Lung (tissue), 12 donors: ENCODE results near the gene RAB43. TPM values are rescaled to one million over a fixed set of nuclear protein-coding genes. Genes with fewer than 3 reads are reported as not detected.

ENCODE experiments used
- ATAC-seq: fragments of 200-7000 bp; cut with Tn5 transposase; one replicate; pipeline ENCODE4 v1.9.1; 2020; ENCODE audit warnings: moderate number of reproducible peaks; ENCODE audit not compliant: insufficient read depth, low FRiP score
- DNase-seq, 3 donors: peaks; one replicate each; pipeline ENCODE4 v3.0.0-alpha.2; 2013 to 2017
- H3K27ac ChIP-seq, 2 donors: one replicate each; pipeline ENCODE4 v1.5.1; 2013; ENCODE audit warnings: mild to moderate bottlenecking in 2 of 2, moderate library complexity in 2 of 2, control low read depth in 1 of 2, inconsistent platforms in 1 of 2, low read depth in 1 of 2, low read length in 1 of 2
- H3K27me3 ChIP-seq, 3 donors: one replicate each; pipeline ENCODE4 v1.5.1; 2013; ENCODE audit warnings: low read length in 2 of 3; ENCODE audit not compliant: control insufficient read depth in 3 of 3, insufficient read depth in 3 of 3
- H3K36me3 ChIP-seq, 4 donors: one replicate each; pipeline ENCODE4 v1.5.1; 2013; ENCODE audit warnings: low read length in 4 of 4, mild to moderate bottlenecking in 1 of 4, moderate library complexity in 1 of 4; ENCODE audit not compliant: control insufficient read depth in 4 of 4, insufficient read depth in 4 of 4
- H3K4me1 ChIP-seq, 5 donors: one replicate each; pipeline ENCODE4 v1.5.1; 2013; ENCODE audit warnings: low read length in 5 of 5, mild to moderate bottlenecking in 2 of 5, moderate library complexity in 1 of 5; ENCODE audit not compliant: control insufficient read depth in 5 of 5, insufficient read depth in 5 of 5
- H3K4me3 ChIP-seq: one replicate; pipeline ENCODE4 v1.5.1; 2013; ENCODE audit warnings: mild to moderate bottlenecking, control low read depth, moderate library complexity
- H3K9ac ChIP-seq, 2 donors: one replicate each; pipeline ENCODE4 v1.5.1; 2013; ENCODE audit warnings: low read length in 2 of 2, control low read depth in 1 of 2; ENCODE audit not compliant: insufficient read depth in 1 of 2
- H3K9me3 ChIP-seq, 4 donors: one replicate each; pipeline ENCODE4 v1.5.1; 2013; ENCODE audit warnings: low read length in 3 of 4, mild to moderate bottlenecking in 1 of 4, moderate library complexity in 1 of 4; ENCODE audit not compliant: control insufficient read depth in 4 of 4, insufficient read depth in 3 of 4
- WGBS, 2 donors: extraction: QIAGEN DNeasy Blood & Tissue Kit; methylation state at CpG; one replicate each; pipeline ENCODE4 v1.1.7; 2013; 5-methylcytosine and 5-hydroxymethylcytosine counted together
- polyA plus RNA-seq, 2 donors: library from polyadenylated mRNA; stranded (reverse); fragments of 200-250 nt; gene quantifications; one replicate each; pipeline ENCODE4 v1.2.1, GENCODE V29; 2013
- total RNA-seq, 2 donors: library from RNA; depleted of rRNA in 1 of 2; stranded (reverse); fragments of >200 nt in 1 of 2; gene quantifications; one replicate each; pipeline ENCODE4 v1.2.1, GENCODE V29; 2014 to 2021
- TF ChIP-seq, protein P1 (sequence below): IDR thresholded peaks from 2 replicates; pipeline ENCODE4 v1.5.1; 2012; ENCODE audit warnings: mild to moderate bottlenecking; ENCODE audit errors: control extremely low read depth, extremely low read depth
- donor health status: control.
- donor health status: control.
- donor health status: Bipolar disorder and iron deficiency.
- donor health status: healthy.
- donor health status: DM: yes; HTN: yes; CAD: no.

Gene RAB43
- total and polyA plus RNA-seq, 4 donors = 9.4 to 32.6 (median 20.3) TPM

DNA sequence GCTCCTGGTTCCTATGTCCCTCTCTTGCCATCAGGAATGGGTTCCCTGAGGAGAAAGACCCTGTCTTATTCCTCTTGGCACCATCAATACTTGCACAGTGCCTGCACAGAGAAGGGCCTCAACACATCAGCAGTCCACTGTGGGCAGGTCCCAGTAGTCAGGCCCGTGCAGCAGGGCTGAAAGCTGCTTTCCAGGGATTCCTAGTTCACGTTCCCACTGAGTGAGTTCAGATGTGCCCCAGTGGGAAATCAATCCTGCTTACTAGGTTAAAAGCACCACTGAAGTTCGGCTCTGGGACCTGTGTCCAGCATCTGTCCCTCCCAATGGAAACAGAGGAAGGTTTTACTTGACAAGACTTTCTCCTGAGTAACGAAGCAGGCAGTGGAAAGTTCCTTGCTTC, 15.7 kb downstream of the RAB43 start:
- Histone ChIP-seq H3K27ac (no peak overlapping the region), H3K9me3 (no peaks in the 10 kb centered on the region), H3K9ac (no peak overlapping the region), H3K4me3 (no peak overlapping the region), H3K36me3 (peaks cover 0 to 14% (median 3%) of the 10 kb centered on the region in 4 donors), H3K4me1 (peaks cover 0 to 19% (median 0%) of the 10 kb centered on the region in 5 donors), H3K27me3 (no peaks in the 10 kb centered on the region)
- ATAC-seq (no peak), DNase-seq (no peak)
- TF ChIP-seq, protein P1, sequence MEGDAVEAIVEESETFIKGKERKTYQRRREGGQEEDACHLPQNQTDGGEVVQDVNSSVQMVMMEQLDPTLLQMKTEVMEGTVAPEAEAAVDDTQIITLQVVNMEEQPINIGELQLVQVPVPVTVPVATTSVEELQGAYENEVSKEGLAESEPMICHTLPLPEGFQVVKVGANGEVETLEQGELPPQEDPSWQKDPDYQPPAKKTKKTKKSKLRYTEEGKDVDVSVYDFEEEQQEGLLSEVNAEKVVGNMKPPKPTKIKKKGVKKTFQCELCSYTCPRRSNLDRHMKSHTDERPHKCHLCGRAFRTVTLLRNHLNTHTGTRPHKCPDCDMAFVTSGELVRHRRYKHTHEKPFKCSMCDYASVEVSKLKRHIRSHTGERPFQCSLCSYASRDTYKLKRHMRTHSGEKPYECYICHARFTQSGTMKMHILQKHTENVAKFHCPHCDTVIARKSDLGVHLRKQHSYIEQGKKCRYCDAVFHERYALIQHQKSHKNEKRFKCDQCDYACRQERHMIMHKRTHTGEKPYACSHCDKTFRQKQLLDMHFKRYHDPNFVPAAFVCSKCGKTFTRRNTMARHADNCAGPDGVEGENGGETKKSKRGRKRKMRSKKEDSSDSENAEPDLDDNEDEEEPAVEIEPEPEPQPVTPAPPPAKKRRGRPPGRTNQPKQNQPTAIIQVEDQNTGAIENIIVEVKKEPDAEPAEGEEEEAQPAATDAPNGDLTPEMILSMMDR = no peak
- 80 to 91% methylated on average over 4 of the region's 4 CpGs for WGBS, 2 donors

DNA sequence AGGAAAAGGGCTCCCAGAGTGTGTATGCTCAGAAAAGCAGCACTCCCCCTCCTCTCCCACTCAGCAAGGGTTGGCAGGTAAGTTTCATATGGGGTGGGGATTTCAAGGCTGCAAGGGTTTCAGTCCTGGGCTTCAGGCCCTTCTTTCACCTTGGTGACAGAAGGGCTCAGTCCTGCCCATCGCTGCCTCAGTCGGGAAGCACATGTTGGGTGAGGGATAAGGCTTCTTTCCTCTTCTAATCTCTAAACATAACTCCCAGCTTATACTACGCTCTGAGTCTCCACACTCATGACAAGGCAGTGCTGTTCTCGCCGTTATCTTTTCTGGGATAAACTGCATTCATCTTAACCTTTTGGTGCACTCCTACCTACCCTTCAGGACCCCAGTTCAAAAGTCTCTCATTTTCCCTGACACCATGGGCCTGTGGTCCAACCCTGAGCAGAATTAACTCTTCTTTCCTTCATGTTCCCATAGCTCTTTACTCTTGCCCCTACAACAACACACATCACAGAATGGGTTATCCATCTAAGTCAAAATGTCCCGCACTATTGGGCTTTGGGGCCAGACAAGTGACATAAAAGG, 17.0 kb downstream of the RAB43 start:
- H3K27ac ChIP-seq = no peak overlapping the region
- no peak overlapping the region for H3K9ac ChIP-seq
- no peaks in the 10 kb centered on the region for H3K27me3 ChIP-seq
- TF ChIP-seq, protein P1 = no peak
- ATAC-seq = no peak
- peaks cover 0 to 19% (median 0%) of the 10 kb centered on the region in 5 donors for H3K4me1 ChIP-seq
- 85 to 95% methylated on average over 6 of the region's 6 CpGs for WGBS, 2 donors
- H3K4me3 ChIP-seq = no peak overlapping the region
- no peaks in the 10 kb centered on the region for H3K9me3 ChIP-seq
- no peak for DNase-seq
- H3K36me3 ChIP-seq = peaks cover 0 to 14% (median 3%) of the 10 kb centered on the region in 4 donors

DNA sequence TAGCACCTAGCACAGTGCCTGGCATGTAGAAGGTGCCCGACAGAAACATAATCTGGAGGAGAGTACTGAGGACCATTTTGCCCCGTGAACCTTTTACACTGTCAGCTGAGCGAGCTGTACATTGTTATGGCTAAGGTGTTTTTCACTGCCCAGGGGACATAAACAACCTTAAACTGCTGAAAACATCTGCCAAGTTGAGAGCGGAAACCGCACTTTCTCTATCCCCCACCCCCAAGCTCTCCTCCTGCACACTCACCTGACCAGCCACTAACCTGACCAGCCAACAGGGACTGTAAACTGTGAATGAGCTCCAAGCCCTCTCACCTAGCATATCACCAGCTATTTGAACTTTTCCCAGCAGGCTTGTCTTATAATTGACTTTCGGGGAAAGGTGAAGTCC, 17.6 kb downstream of the RAB43 start:
- no peak for DNase-seq
- peaks cover 0 to 19% (median 0%) of the 10 kb centered on the region in 5 donors for H3K4me1 ChIP-seq
- H3K9me3 ChIP-seq = no peaks in the 10 kb centered on the region

More for the DNA sequence above, 17.6 kb downstream of the RAB43 start:
- TF ChIP-seq, protein P1 = no peak
- ATAC-seq = no peak
- no peaks in the 10 kb centered on the region for H3K27me3 ChIP-seq
- 95 to 97% methylated on average over 6 of the region's 6 CpGs for WGBS, 2 donors
- H3K27ac ChIP-seq = no peak overlapping the region
- peaks cover 0 to 14% (median 3%) of the 10 kb centered on the region in 4 donors for H3K36me3 ChIP-seq
- no peak overlapping the region for H3K9ac ChIP-seq
- no peak overlapping the region for H3K4me3 ChIP-seq
